Ishikawa (cell line): ENCODE data around the gene TAC4.

ENCODE experiments used
- CEBPB ChIP-seq: IDR thresholded peaks from 2 replicates; pipeline ENCODE4 v1.6.1; 2012
- CREB1 ChIP-seq: IDR thresholded peaks from 2 replicates; pipeline ENCODE4 v1.6.1; 2012; ENCODE audit warnings: low read depth
- EGR1 ChIP-seq: IDR thresholded peaks from 2 replicates; pipeline ENCODE4 v1.6.1; 2012
- EP300 ChIP-seq: IDR thresholded peaks from 2 replicates; pipeline ENCODE4 v1.6.1; 2012; ENCODE audit warnings: borderline replicate concordance
- FOXM1 ChIP-seq: IDR thresholded peaks from 2 replicates; pipeline ENCODE4 v1.6.1; 2012; ENCODE audit warnings: low read depth, borderline replicate concordance
- MAX ChIP-seq: IDR thresholded peaks from 2 replicates; pipeline ENCODE4 v1.6.1; 2012
- NFIC ChIP-seq: IDR thresholded peaks from 2 replicates; pipeline ENCODE4 v1.6.1; 2012
- RAD21 ChIP-seq: IDR thresholded peaks from 2 replicates; pipeline ENCODE4 v1.6.1; 2012; ENCODE audit warnings: low read depth
- REST ChIP-seq: IDR thresholded peaks from 2 replicates; pipeline ENCODE4 v1.6.1; 2012; ENCODE audit warnings: low read depth, mild to moderate bottlenecking
- TAF1 ChIP-seq: IDR thresholded peaks from 2 replicates; pipeline ENCODE4 v1.6.1; 2012; ENCODE audit warnings: low read depth, mild to moderate bottlenecking
- TCF12 ChIP-seq: IDR thresholded peaks from 2 replicates; pipeline ENCODE4 v1.6.1; 2012; ENCODE audit warnings: low read depth
- TEAD4 ChIP-seq: IDR thresholded peaks from 2 replicates; pipeline ENCODE4 v1.6.1; 2012
- USF1 ChIP-seq: IDR thresholded peaks from 2 replicates; pipeline ENCODE4 v1.6.1; 2012
- YY1 ChIP-seq: IDR thresholded peaks from 2 replicates; pipeline ENCODE4 v1.6.1; 2012; ENCODE audit warnings: low read depth
- ZBTB7A ChIP-seq: IDR thresholded peaks from 2 replicates; pipeline ENCODE4 v1.6.1; 2012; ENCODE audit warnings: low read depth

TAC4 gene

GRCh38 chr17:49859991-49860953 lies 12.4 kb upstream of the TAC4 start:
- TF ChIP-seq TAF1 (no peak), RAD21 (0 out of 2 replicates have a peak, but pooled peaks have one; percentile 5)

GRCh38 chr17:49858796-49859195 lies 10.9 kb upstream of the TAC4 start:
- TF ChIP-seq EGR1 (no peak), TCF12 (no peak), CREB1 (no peak), FOXM1 (no peak), NFIC (no peak), TAF1 (no peak), USF1 (no peak), RAD21 (no peak), REST (no peak), EP300 (no peak), TEAD4 (no peak), CEBPB (no peak), ZBTB7A (no peak), MAX (no peak), YY1 (no peak)

GRCh38 chr17:49854126-49854525 lies 6.3 kb upstream of the TAC4 start:
- TF ChIP-seq EGR1 (no peak), MAX (no peak), NFIC (no peak), EP300 (no peak), CREB1 (no peak), ZBTB7A (no peak), CEBPB (no peak), YY1 (no peak), RAD21 (no peak), TAF1 (no peak), REST (no peak), TEAD4 (no peak), USF1 (no peak), TCF12 (no peak), FOXM1 (no peak)

- no peak for TF ChIP-seq REST
- no peak for TF ChIP-seq EGR1
- no peak for TF ChIP-seq TCF12
- TF ChIP-seq ZBTB7A, result no peak
- TF ChIP-seq NFIC, result no peak
- no peak for TF ChIP-seq RAD21
Observed at GRCh38 chr17:49853470-49854015, 5.7 kb upstream of the TAC4 start.
